Karpas-422 (cell line): Measurements from ENCODE around the gene SEMA4C. TPM values are rescaled to one million over a fixed set of nuclear protein-coding genes. Genes with fewer than 3 reads are reported as not detected.

Source experiments
- DNase-seq: peaks from one replicate; pipeline ENCODE4 v3.0.0-alpha.2; 2015
- H2AFZ ChIP-seq: fragments of 200-600 bp; sonication (generic); 2 replicates; pipeline ENCODE4 v1.6.1; 2014; ENCODE audit warnings: antibody characterized with exemption, low read length, mixed read lengths
- H3K27ac ChIP-seq: fragments of 200-600 bp; sonication (generic); 2 replicates; pipeline ENCODE4 v1.5.1; 2014; ENCODE audit warnings: mild to moderate bottlenecking, low read length, moderate library complexity
- H3K27me3 ChIP-seq: fragments of 200-600 bp; sonication (generic); 2 replicates; pipeline ENCODE4 v1.6.1; 2014; ENCODE audit warnings: low read length, mixed read lengths
- H3K36me3 ChIP-seq: fragments of 200-600 bp; sonication (generic); 2 replicates; pipeline ENCODE4 v1.6.1; 2014; ENCODE audit warnings: low read length, mixed read lengths; ENCODE audit not compliant: insufficient read depth
- H3K4me1 ChIP-seq: fragments of 200-600 bp; sonication (generic); 2 replicates; pipeline ENCODE4 v1.6.1; 2014; ENCODE audit warnings: mild to moderate bottlenecking, low read length, mixed read lengths
- H3K4me2 ChIP-seq: fragments of 200-600 bp; sonication (generic); 2 replicates; pipeline ENCODE4 v1.6.1; 2014; ENCODE audit warnings: low read length, low read depth, mild to moderate bottlenecking; ENCODE audit not compliant: poor library complexity, severe bottlenecking
- H3K4me3 ChIP-seq: fragments of 200-600 bp; sonication (generic); 2 replicates; pipeline ENCODE4 v1.5.1; 2014; ENCODE audit warnings: mild to moderate bottlenecking, antibody characterized with exemption, low read length, mixed read lengths
- H3K79me2 ChIP-seq: fragments of 200-600 bp; sonication (generic); 2 replicates; pipeline ENCODE4 v1.6.1; 2014; ENCODE audit warnings: mild to moderate bottlenecking, low read length, mixed read lengths
- H3K9ac ChIP-seq: fragments of 200-600 bp; sonication (generic); 2 replicates; pipeline ENCODE4 v1.6.0; 2014; ENCODE audit warnings: low read length
- H3K9me2 ChIP-seq: fragments of 200-600 bp; sonication (generic), shearing (Covaris generic); replicated peaks from 2 replicates; pipeline ENCODE4 v1.6.0; 2014; ENCODE audit warnings: mild to moderate bottlenecking, low read length, moderate library complexity; ENCODE audit not compliant: insufficient read depth
- H3K9me3 ChIP-seq: fragments of 300-700, 200-600 bp; sonication (generic); 2 replicates; pipeline ENCODE4 v1.6.1; 2014; ENCODE audit warnings: low read length, mixed read lengths
- H4K20me1 ChIP-seq: fragments of 200-600 bp; sonication (generic); 2 replicates; pipeline ENCODE4 v1.6.1; 2014; ENCODE audit warnings: mild to moderate bottlenecking, antibody characterized with exemption, low read length, low read depth; ENCODE audit not compliant: insufficient read depth
- total RNA-seq: library from RNA; depleted of rRNA; stranded (reverse); fragments of >200 nt; shearing (Covaris generic); gene quantifications from 2 replicates; pipeline ENCODE4 v1.2.3, GENCODE V29; 2014; ENCODE audit warnings: low replicate concordance

The SEMA4C gene
- total RNA-seq, 1 experiment from 2014 or later, result 2.5 TPM

DNA sequence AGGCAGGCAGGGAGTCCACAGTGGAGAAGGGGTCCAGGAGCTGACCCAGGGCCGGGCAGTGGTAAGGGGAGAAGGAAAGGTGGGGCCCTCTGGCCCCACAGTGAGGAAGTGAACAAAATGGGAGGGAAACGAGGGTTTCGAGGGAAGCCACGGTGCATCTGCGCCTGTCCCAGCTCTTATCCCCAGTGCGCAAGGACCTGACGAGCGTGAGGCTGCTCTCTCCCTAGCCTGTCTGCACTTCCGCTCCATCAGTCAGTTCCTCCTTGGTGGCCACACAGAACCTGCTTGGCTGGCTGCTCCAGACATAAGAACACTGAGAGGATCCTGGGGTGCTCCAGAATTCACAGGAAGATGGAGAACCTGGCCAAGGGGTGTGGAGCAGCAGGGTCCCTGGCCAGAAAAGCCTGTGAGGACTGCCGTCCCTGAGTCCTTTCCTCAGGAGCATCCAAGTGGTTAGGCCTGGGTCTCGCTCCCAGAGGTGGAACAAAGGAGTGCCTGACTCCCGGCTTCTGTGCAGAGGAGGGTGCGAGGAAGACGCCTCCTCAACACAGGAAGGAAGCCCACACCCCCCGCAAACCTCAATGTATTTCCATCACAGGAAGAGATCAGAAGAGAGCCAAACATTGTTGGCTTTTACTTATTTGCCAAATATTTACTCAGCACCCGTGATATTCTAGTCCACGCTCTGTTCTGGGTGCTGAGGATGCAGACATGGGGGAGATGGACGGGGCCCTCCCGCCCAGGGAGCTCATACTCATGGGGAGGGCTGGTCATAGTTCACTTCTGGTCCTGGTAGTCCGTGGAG lies 43.7 kb upstream of the SEMA4C start:
- Histone ChIP-seq H3K27ac (no peak overlapping the region), H3K9ac (no peak overlapping the region), H3K4me3 (no peak overlapping the region), H3K9me2 (no peaks in the 10 kb centered on the region), H3K27me3 (no peaks in the 10 kb centered on the region), H3K4me1 (no peaks in the 10 kb centered on the region), H3K36me3 (no peaks in the 10 kb centered on the region), H3K79me2 (no peaks in the 10 kb centered on the region), H3K4me2 (no peak overlapping the region), H2AFZ (no peak overlapping the region), H4K20me1 (no peaks in the 10 kb centered on the region), H3K9me3 (no peaks in the 10 kb centered on the region)
- DNase-seq, result no peak

GRCh38 chr2:96913117-96913397 lies 43.2 kb upstream of the SEMA4C start:
- Histone ChIP-seq H3K79me2 (no peaks in the 10 kb centered on the region), H3K4me3 (no peak overlapping the region), H3K9me3 (no peaks in the 10 kb centered on the region), H3K9ac (no peak overlapping the region), H3K9me2 (no peaks in the 10 kb centered on the region), H4K20me1 (no peaks in the 10 kb centered on the region), H3K36me3 (no peaks in the 10 kb centered on the region), H3K4me2 (no peak overlapping the region), H2AFZ (no peak overlapping the region), H3K4me1 (no peaks in the 10 kb centered on the region), H3K27me3 (no peaks in the 10 kb centered on the region), H3K27ac (no peak overlapping the region)
- DNase-seq, result no peak

DNA sequence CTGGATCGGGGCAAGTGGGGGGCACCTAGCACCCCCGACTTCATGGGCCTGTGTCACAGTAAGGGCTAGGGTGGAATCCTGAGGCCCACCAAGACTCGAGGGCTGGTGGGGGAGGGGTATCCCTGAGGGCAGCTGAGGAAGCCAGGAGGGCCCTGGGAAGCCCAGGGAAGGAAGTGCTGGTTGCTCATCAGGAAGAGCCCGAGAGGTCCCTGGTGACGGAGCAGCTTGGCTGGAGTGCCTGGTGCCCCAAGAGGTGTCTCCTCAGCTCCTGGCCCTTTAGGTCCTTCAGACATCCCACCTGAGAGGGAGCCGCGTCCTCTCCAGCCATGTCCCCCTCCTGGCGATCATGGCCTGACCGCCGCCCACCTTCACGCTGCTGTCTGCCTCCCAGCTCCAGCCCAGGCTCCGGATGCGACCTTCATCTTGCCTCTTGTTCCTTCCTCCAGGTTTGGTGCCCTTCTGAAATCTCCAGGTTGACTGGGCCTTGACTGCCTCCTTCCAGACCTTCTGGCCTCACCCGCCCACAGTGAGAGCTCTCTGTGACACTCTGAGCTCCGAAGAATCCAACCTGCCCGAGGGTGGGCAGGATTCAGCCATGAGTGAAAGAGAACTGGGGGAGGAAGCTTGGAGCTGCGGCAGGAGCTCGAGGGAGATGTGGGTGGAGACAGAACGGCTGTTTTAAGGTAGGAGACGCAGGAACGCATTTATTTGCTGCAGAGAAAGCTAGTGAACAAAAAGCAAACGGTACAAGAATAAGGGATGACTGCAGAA lies 42.7 kb upstream of the SEMA4C start:
- DNase-seq, result no peak
- no peaks in the 10 kb centered on the region for H4K20me1 ChIP-seq
- no peaks in the 10 kb centered on the region for H3K9me2 ChIP-seq
- H3K9me3 ChIP-seq, result no peaks in the 10 kb centered on the region
- H3K27me3 ChIP-seq, result no peaks in the 10 kb centered on the region
- H3K4me2 ChIP-seq, result no peak overlapping the region
- no peaks in the 10 kb centered on the region for H3K36me3 ChIP-seq
- no peak overlapping the region for H3K4me3 ChIP-seq
- H3K79me2 ChIP-seq, result no peaks in the 10 kb centered on the region
- no peak overlapping the region for H2AFZ ChIP-seq
- H3K9ac ChIP-seq, result no peak overlapping the region
- H3K27ac ChIP-seq, result no peak overlapping the region
- no peaks in the 10 kb centered on the region for H3K4me1 ChIP-seq

DNA sequence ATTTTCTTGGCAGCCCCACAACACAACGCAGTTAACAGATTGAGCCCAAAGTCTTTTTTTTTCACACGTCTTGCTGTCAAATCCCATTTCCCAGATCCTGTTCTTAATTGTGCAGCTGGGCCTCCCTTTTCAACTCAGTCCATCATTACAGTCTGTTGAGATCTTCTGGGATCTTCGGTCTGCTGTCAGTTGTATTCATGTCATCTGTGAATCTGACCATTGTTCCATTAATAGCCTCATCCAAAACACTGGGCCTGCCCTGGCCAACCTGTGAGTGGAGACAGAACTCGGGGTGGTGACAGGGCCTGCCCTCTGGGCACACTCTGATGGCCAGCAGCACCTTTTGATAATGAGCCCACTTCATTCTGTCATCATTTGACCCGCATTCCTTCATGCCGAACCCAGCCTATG lies 39.7 kb upstream of the SEMA4C start:
- H3K4me2 ChIP-seq, result no peak overlapping the region
- H3K27me3 ChIP-seq, result no peaks in the 10 kb centered on the region
- H3K4me1 ChIP-seq, result no peaks in the 10 kb centered on the region
- no peaks in the 10 kb centered on the region for H3K9me2 ChIP-seq
- H3K36me3 ChIP-seq, result no peaks in the 10 kb centered on the region
- H3K27ac ChIP-seq, result no peak overlapping the region
- DNase-seq, result no peak
- no peak overlapping the region for H3K4me3 ChIP-seq
- no peak overlapping the region for H3K9ac ChIP-seq
- H3K9me3 ChIP-seq, result no peaks in the 10 kb centered on the region
- no peaks in the 10 kb centered on the region for H4K20me1 ChIP-seq
- H3K79me2 ChIP-seq, result no peaks in the 10 kb centered on the region
- no peak overlapping the region for H2AFZ ChIP-seq

DNA sequence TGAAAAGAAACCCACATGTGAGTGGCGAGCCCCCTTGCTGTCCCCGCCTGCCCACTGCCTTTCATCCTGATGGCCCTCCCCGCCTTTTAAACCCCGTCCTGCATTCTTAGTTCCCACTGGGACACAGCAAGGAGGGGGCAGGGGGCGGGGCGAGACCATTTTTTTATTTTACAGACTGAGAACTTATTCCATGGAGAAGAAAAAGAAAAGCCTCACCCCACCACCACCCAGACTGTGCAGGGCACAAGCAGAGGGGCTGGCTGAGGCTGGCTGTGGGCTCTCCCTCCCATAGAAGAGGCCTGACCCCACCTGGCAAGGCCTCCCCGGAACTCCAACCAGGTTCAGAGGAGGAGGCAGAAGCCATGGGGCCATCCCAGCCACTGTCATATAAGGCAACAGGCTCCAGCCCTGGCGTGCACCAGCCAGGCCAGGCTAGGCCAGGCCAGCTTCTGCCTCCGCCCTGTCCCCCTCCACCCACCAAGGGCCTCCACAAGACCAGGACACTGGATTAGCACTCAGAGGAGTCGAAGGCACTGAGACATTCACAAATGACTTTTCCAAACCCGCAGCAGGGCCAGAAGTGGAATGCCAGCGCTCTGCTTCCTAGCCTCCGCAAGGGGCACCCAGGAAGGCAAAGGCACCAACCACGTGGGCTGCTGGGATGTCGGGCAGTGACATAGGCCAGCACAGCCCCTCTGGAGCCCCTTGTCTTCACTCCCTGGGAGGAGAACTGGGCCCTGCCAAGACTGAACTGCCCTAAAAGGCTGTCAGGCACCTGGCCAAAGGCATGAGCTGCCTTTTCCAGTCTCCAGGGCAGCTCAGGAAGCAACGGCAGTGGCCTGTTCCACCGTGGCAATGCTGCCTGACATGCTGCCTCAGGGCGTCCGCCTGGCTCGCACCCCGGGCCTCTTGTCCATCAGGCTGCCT lies 37.5 kb upstream of the SEMA4C start:
- no peak overlapping the region for H3K4me2 ChIP-seq
- no peaks in the 10 kb centered on the region for H3K79me2 ChIP-seq
- H3K9me3 ChIP-seq, result no peaks in the 10 kb centered on the region
- H3K36me3 ChIP-seq, result no peaks in the 10 kb centered on the region
- no peak for DNase-seq
- no peaks in the 10 kb centered on the region for H3K27me3 ChIP-seq
- H4K20me1 ChIP-seq, result no peaks in the 10 kb centered on the region
- H3K9me2 ChIP-seq, result no peaks in the 10 kb centered on the region
- no peak overlapping the region for H2AFZ ChIP-seq
- no peak overlapping the region for H3K4me3 ChIP-seq
- no peaks in the 10 kb centered on the region for H3K4me1 ChIP-seq
- no peak overlapping the region for H3K27ac ChIP-seq
- no peak overlapping the region for H3K9ac ChIP-seq

- Histone ChIP-seq H3K9ac (no peak overlapping the region), H3K9me3 (no peaks in the 10 kb centered on the region), H3K4me3 (no peak overlapping the region), H3K9me2 (no peaks in the 10 kb centered on the region), H2AFZ (no peak overlapping the region), H3K27me3 (no peaks in the 10 kb centered on the region), H3K27ac (no peak overlapping the region), H3K79me2 (no peaks in the 10 kb centered on the region), H3K36me3 (no peaks in the 10 kb centered on the region), H3K4me1 (no peaks in the 10 kb centered on the region), H3K4me2 (no peak overlapping the region), H4K20me1 (no peaks in the 10 kb centered on the region)
- no peak for DNase-seq
These were observed 36.8 kb upstream of the SEMA4C start for GRCh38 chr2:96906729-96907114.

DNA sequence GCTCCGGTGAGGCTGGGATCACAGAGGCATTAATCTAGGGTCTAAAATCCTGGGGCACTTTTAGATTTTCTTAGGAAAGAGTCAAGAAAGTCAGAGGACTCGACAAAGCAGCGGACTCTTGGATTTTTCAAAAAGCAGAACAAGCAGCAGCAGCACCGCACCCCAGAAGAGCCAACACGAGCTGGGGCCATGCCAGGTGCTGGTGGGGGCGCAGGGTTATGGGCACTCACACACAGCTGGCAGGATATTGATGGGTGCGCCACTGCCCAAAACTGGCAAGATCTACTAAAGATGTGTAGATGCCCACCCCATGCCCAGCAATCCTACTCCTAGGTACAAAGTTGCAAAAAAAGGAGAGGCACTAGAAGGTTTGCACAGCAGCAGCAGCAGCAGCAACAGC lies 33.9 kb upstream of the SEMA4C start:
- Histone ChIP-seq H3K27ac (no peak overlapping the region), H3K4me3 (no peak overlapping the region), H3K27me3 (no peaks in the 10 kb centered on the region), H3K4me1 (no peaks in the 10 kb centered on the region), H4K20me1 (no peaks in the 10 kb centered on the region), H3K4me2 (no peak overlapping the region), H3K79me2 (no peaks in the 10 kb centered on the region), H3K9me3 (no peaks in the 10 kb centered on the region), H2AFZ (no peak overlapping the region), H3K9ac (no peak overlapping the region), H3K36me3 (no peaks in the 10 kb centered on the region), H3K9me2 (no peaks in the 10 kb centered on the region)
- DNase-seq, result no peak

DNA sequence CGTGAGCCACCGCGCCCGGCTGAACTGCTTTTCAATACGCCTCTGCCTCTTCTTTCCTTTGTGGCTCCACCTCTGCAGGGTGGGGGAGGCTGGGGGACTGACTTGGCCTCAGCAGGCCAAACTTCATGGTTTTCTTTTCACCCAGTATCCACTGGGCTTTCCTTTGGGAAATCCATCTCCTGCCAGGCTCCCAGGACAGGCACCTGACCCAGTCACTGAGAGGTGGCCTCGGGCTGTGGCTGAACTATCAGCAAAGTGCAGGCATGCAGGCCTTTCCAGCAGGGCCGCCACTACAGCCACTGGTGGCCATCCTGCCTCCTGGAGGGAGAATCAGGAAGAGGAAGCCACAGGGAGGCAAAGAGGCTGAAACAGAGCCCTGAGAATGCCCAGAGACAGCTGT lies 33.4 kb upstream of the SEMA4C start:
- no peaks in the 10 kb centered on the region for H3K27me3 ChIP-seq
- no peaks in the 10 kb centered on the region for H3K36me3 ChIP-seq
- H3K9me3 ChIP-seq, result no peaks in the 10 kb centered on the region
- DNase-seq, result no peak
- no peak overlapping the region for H3K4me2 ChIP-seq
- no peaks in the 10 kb centered on the region for H4K20me1 ChIP-seq
- H3K9ac ChIP-seq, result no peak overlapping the region
- H3K4me1 ChIP-seq, result no peaks in the 10 kb centered on the region
- H3K27ac ChIP-seq, result no peak overlapping the region
- H3K79me2 ChIP-seq, result no peaks in the 10 kb centered on the region
- no peaks in the 10 kb centered on the region for H3K9me2 ChIP-seq
- no peak overlapping the region for H2AFZ ChIP-seq
- no peak overlapping the region for H3K4me3 ChIP-seq
